Lower leg skin (tissue), 4 donors: ENCODE results near the gene RERE. TPM values are rescaled to one million over a fixed set of nuclear protein-coding genes. Genes with fewer than 3 reads are reported as not detected.

Experiments used
- DNase-seq, 2 donors: peaks; one replicate each; pipeline ENCODE4 v3.0.0-alpha.2; 2019; ENCODE audit warnings: low spot score in 2 of 2
- H3K4me3 ChIP-seq: fragments of 200-600 bp; sonication (generic); 2 replicates; pipeline ENCODE4 v1.5.1; 2017; ENCODE audit warnings: mild to moderate bottlenecking, low read depth; ENCODE audit not compliant: poor library complexity, severe bottlenecking
- CTCF ChIP-seq, 3 donors: fragments of 450-650 bp; IDR thresholded peaks; one replicate each; pipeline ENCODE4 v1.5.1; 2016; ENCODE audit warnings: antibody characterized with exemption in 3 of 3, mild to moderate bottlenecking in 3 of 3, moderate library complexity in 2 of 3
- POLR2A ChIP-seq, 2 donors: fragments of 450-650 bp; IDR thresholded peaks; one replicate each; pipeline ENCODE4 v1.6.1; 2016 to 2017; ENCODE audit warnings: antibody characterized with exemption in 2 of 2, mild to moderate bottlenecking in 1 of 2, moderate library complexity in 1 of 2
- WGBS, 2 donors: methylation state at CpG; one replicate each; pipeline ENCODE4 v1.1.5; 2018; 5-methylcytosine and 5-hydroxymethylcytosine counted together
- intact Hi-C: fragments of 100-400 bp; cut with DNase I; formaldehyde crosslinking; loops from one replicate; pipeline ENCODE4 v1.15.0; 2023; ENCODE audit warnings: low total_unique reads
- total RNA-seq, 4 donors: library from RNA; depleted of rRNA; stranded (reverse); fragments of >200 nt; gene quantifications; one replicate each; pipeline ENCODE4 v1.1.0, GENCODE V29; 2016

Gene RERE
- total RNA-seq, 4 donors from 2014 or later, result 41.0 to 84.9 (median 76.8) TPM

- H3K4me3 ChIP-seq, result no peak overlapping the region
- DNase-seq, result no peak
- TF ChIP-seq POLR2A (IDR thresholded peaks at IDR 0.05), result no peak
- no peak for TF ChIP-seq CTCF (IDR thresholded peaks at IDR 0.05)
- WGBS, 2 donors, result 94 to 96% methylated on average over 7 of the region's 7 CpGs
- intact Hi-C loops, result no loop called here
Observed at GRCh38 chr1:8863138-8863537, 45.7 kb upstream of the RERE start.

DNA sequence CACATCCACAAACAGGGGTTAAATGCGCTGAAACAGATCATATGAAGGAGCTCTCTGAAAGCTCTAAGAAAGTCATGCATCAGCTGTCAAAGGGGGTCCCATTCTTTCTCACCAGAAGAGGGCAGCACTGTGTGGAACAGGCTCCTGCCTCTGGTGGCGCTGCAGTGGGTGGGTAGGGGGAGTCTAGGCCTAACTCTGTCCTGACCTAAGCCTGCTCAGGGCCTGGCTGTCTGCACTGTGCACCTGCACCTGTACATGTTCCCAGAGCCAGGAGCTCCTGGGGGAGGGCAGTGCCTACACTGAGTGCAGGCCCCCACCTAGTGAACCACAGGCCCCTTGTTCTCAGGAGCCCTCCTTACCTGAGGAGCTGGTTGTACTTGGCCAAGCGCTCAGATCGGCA, 45.1 kb upstream of the RERE start:
- intact Hi-C loops, result no loop called here
- DNase-seq, result no peak
- H3K4me3 ChIP-seq, result no peak overlapping the region
- 87 to 96% methylated on average over 4 of the region's 4 CpGs for WGBS, 2 donors
- TF ChIP-seq CTCF (IDR thresholded peaks at IDR 0.05), result no peak
- TF ChIP-seq POLR2A (IDR thresholded peaks at IDR 0.05), result no peak

DNA sequence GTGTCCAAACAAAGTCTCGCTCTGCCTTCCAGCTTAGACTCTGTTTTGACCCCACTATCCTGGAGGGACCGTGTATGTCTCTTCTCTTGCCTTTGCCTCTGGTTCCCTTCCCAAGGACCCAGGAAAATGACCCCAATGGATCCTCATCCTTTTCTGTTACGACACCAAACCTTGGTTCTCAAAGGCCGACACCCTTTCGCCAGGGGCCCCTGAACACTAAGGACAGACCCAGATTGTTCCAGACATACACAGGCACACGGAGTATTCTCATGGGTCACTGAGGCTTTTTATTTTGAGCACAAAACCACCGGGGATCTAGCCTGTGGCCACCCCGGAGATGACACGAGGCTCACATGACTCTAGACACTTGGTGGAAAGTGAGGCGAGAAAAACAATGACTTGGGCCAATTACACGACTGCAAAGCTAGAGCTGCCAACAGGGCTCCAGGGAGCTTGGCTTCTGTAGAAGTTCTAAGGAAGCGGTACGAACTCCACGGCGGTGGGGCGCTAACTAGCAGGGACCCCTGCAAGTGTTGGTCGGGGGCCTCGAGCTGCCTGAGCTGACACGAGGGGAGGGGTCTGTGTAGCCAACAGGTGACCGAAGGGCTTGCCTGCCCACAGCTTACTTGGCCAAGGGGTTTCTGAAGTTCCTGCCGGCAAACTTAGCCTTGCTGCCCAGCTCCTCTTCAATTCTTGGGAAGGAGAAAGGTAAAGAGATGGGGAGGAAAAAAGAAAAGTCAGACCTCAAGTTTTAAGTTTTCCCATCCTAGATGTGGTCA, 43.5 kb upstream of the RERE start:
- DNase-seq, result no peak
- TF ChIP-seq POLR2A (IDR thresholded peaks at IDR 0.05) (no peak), CTCF (IDR thresholded peaks at IDR 0.05) (no peak)
- intact Hi-C loops, result no loop called here
- H3K4me3 ChIP-seq, result no peak overlapping the region
- 75 to 78% methylated on average over 21 of the region's 21 CpGs for WGBS, 2 donors

DNA sequence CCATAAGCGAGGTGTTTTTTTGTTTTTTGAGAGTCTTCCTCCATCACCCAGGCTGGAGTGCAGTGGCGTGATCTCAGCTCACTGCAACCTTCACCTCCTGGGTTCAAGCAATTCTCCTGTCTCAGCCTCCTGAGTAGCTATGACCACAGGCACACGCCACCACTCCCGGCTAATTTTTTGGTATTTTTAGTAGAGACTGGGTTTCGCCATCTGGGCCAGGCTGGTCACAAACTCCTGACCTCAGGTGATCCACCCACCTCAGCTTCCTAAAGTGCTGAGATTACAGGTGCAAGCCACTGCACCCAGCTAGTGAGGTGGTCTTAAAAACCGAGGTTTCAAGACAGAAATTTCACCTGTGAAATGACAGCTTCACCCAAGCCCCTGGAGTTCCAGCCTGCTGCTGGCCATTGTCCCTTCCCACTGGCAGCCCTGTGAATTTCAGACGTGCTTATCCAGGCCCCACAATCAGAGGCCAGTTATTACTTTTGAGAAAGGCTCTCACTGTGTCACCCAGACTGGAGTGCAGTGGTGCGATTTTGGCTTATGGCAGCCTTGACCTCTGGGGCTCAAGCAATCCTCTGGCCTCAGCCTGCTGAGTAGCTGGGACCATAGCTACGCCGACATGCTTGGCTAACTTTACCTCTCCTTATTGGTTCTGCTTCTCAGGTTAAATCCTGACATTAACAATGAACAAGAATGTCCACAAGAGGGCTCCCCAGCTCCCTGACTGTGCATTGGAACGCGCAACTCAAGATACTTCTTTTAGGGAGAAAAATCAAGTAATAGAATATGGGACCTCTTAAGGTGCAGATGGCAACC, 41.7 kb upstream of the RERE start:
- H3K4me3 ChIP-seq, result no peak overlapping the region
- intact Hi-C loops, result loop anchor here (10.0 kb wide), 1 partner anchor 126 kb away; no protein-coding TSS in a partner anchor
- WGBS, 2 donors, result 71 to 74% methylated on average over 12 of the region's 12 CpGs
- no peak for DNase-seq
- TF ChIP-seq CTCF (IDR thresholded peaks at IDR 0.05) (no peak), POLR2A (IDR thresholded peaks at IDR 0.05) (no peak)

DNA sequence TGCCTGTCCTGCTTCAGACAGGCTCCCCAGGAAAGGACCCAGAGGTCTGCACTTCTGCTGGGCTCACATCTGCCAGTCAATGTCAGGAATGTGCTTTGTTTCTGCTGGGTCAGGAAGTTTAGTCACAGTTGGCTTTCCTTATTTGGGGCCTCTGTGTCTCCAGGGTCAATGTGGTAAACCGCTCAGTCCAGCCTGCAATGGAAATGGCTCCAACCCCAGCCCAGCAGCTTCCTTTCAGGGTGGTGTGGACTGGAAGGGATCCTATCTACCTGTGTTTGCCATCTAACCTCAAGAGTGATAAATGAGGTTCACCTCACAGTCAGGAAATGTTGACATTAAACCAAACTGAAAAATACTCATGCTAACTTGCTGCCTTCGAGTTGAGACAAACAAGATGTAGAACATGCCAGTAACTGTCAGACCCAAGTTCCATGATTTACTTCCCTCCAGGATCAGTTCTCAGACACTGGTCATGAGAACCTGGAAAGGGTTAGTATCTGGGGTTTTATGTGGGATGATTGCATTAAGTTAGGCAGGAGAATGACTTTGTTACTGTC, 40.8 kb upstream of the RERE start:
- no peak for DNase-seq
- TF ChIP-seq CTCF (IDR thresholded peaks at IDR 0.05) (no peak), POLR2A (IDR thresholded peaks at IDR 0.05) (no peak)
- no peak overlapping the region for H3K4me3 ChIP-seq
- 22 to 42% methylated on average over 2 of the region's 2 CpGs for WGBS, 2 donors
- intact Hi-C loops, result loop anchor here (10.0 kb wide), 1 partner anchor 127 kb away; no protein-coding TSS in a partner anchor
